ENCODE data around the gene ERBB2.
A peak's percentile ranks its signal among the peaks of the same experiment; 100 is the strongest.

ERBB2 gene

GRCh38 chr17:39677072-39677471 lies 22.8 kb upstream of the ERBB2 start:
- Histone ChIP-seq H3K79me1 (ENCODE audit: low read depth, low read length) (no peaks in the 10 kb centered on the region), H3K27me3 (ENCODE audit: control insufficient read depth in 3 of 3, insufficient read depth in 3 of 3, low read depth in 1 of 3, low read length in 3 of 3) (no peaks in the 10 kb centered on the region), H3K23ac (ENCODE audit: low read depth, low read length, poor library complexity) (no peak overlapping the region), H3K14ac (ENCODE audit: low read length) (no peak overlapping the region), H2BK15ac (ENCODE audit: low read length) (no peak overlapping the region), H3K4me3 (ENCODE audit: low read length in 2 of 2) (no peak overlapping the region), H3K4me1 (ENCODE audit: control insufficient read depth in 2 of 2, insufficient read depth in 1 of 2, low read depth in 1 of 2, low read length in 2 of 2) (no peaks in the 10 kb centered on the region), H3K27ac (replicated peaks; ENCODE audit: low read length) (no peak overlapping the region), H4K91ac (ENCODE audit: low read depth, low read length, poor library complexity) (no peak overlapping the region), H3K9me3 (replicated peaks in 1 of 2; ENCODE audit: control insufficient read depth in 2 of 2, insufficient read depth in 1 of 2, low read depth in 1 of 2, low read length in 2 of 2) (no peaks in the 10 kb centered on the region), H2AK5ac (ENCODE audit: low read depth, low read length) (no peak overlapping the region), H2BK120ac (ENCODE audit: low read depth, low read length) (no peak overlapping the region), H2BK12ac (ENCODE audit: low read length) (no peak overlapping the region), H3K4ac (ENCODE audit: low read length) (no peak overlapping the region), H4K8ac (ENCODE audit: low read depth, low read length) (no peak overlapping the region), H2BK5ac (ENCODE audit: low read length) (no peak overlapping the region), H3K18ac (ENCODE audit: low read length) (no peak overlapping the region), H3K9ac (ENCODE audit: low read depth, low read length, poor library complexity) (peak overlapping the region; percentile 46), H3K4me2 (ENCODE audit: insufficient read depth, low read length, poor library complexity, severe bottlenecking) (no peak overlapping the region), H3K36me3 (replicated peaks in 1 of 2; ENCODE audit: control insufficient read depth in 2 of 2, insufficient read depth in 2 of 2, low read length in 2 of 2) (peaks cover 4 to 12% of the 10 kb centered on the region in 2 donors), H2AFZ (ENCODE audit: low read length) (no peak overlapping the region)
- WGBS, 2 donors (ENCODE audit: extremely low coverage in 2 of 2, insufficient read length in 2 of 2, insufficient replicate concordance in 1 of 2), result no CpG with 5 or more reads among the region's 8 CpGs
- no peak for DNase-seq (ENCODE audit: low spot score)

- H3K4me2 ChIP-seq (ENCODE audit: insufficient read depth, low read length, poor library complexity, severe bottlenecking), result no peak overlapping the region
- no peak overlapping the region for H3K27ac ChIP-seq (replicated peaks; ENCODE audit: low read length)
- no peak overlapping the region for H2BK120ac ChIP-seq (ENCODE audit: low read depth, low read length)
- H4K8ac ChIP-seq (ENCODE audit: low read depth, low read length), result no peak overlapping the region
- H3K18ac ChIP-seq (ENCODE audit: low read length), result no peak overlapping the region
- H2BK12ac ChIP-seq (ENCODE audit: low read length), result no peak overlapping the region
- no peak overlapping the region for H3K4ac ChIP-seq (ENCODE audit: low read length)
- peaks cover 4 to 12% of the 10 kb centered on the region in 2 donors for H3K36me3 ChIP-seq (replicated peaks in 1 of 2; ENCODE audit: control insufficient read depth in 2 of 2, insufficient read depth in 2 of 2, low read length in 2 of 2)
- no peak for DNase-seq (ENCODE audit: low spot score)
- H3K9me3 ChIP-seq (replicated peaks in 1 of 2; ENCODE audit: control insufficient read depth in 2 of 2, insufficient read depth in 1 of 2, low read depth in 1 of 2, low read length in 2 of 2), result no peaks in the 10 kb centered on the region
- no peak overlapping the region for H3K23ac ChIP-seq (ENCODE audit: low read depth, low read length, poor library complexity)
- H2AFZ ChIP-seq (ENCODE audit: low read length), result no peak overlapping the region
- H2BK5ac ChIP-seq (ENCODE audit: low read length), result no peak overlapping the region
- H2AK5ac ChIP-seq (ENCODE audit: low read depth, low read length), result no peak overlapping the region
- no peak overlapping the region for H2BK15ac ChIP-seq (ENCODE audit: low read length)
- H3K27me3 ChIP-seq (ENCODE audit: control insufficient read depth in 3 of 3, insufficient read depth in 3 of 3, low read depth in 1 of 3, low read length in 3 of 3), result no peaks in the 10 kb centered on the region
- WGBS, 2 donors (ENCODE audit: extremely low coverage in 2 of 2, insufficient read length in 2 of 2, insufficient replicate concordance in 1 of 2), result no CpG with 5 or more reads among the region's 13 CpGs
- H3K9ac ChIP-seq (ENCODE audit: low read depth, low read length, poor library complexity), result peak overlapping the region; percentile 38
- peak overlapping the region in 1 of 2 donors; percentile 12 for H3K4me3 ChIP-seq (ENCODE audit: low read length in 2 of 2)
- no peak overlapping the region for H3K14ac ChIP-seq (ENCODE audit: low read length)
- H4K91ac ChIP-seq (ENCODE audit: low read depth, low read length, poor library complexity), result no peak overlapping the region
- no peaks in the 10 kb centered on the region for H3K4me1 ChIP-seq (ENCODE audit: control insufficient read depth in 2 of 2, insufficient read depth in 1 of 2, low read depth in 1 of 2, low read length in 2 of 2)
- H3K79me1 ChIP-seq (ENCODE audit: low read depth, low read length), result no peaks in the 10 kb centered on the region
These were observed 22.1 kb upstream of the ERBB2 start for GRCh38 chr17:39677542-39678339.

- no peak overlapping the region for H2BK12ac ChIP-seq (ENCODE audit: low read length)
- DNase-seq (ENCODE audit: low spot score), result no peak
- no peak overlapping the region for H3K18ac ChIP-seq (ENCODE audit: low read length)
- no peaks in the 10 kb centered on the region for H3K79me1 ChIP-seq (ENCODE audit: low read depth, low read length)
- H3K4me2 ChIP-seq (ENCODE audit: insufficient read depth, low read length, poor library complexity, severe bottlenecking), result no peak overlapping the region
- H2BK15ac ChIP-seq (ENCODE audit: low read length), result no peak overlapping the region
- H2AK5ac ChIP-seq (ENCODE audit: low read depth, low read length), result no peak overlapping the region
- no peak overlapping the region for H3K27ac ChIP-seq (replicated peaks; ENCODE audit: low read length)
- no peak overlapping the region for H3K9ac ChIP-seq (ENCODE audit: low read depth, low read length, poor library complexity)
- H4K91ac ChIP-seq (ENCODE audit: low read depth, low read length, poor library complexity), result no peak overlapping the region
- no peak overlapping the region for H2AFZ ChIP-seq (ENCODE audit: low read length)
- H3K27me3 ChIP-seq (ENCODE audit: control insufficient read depth in 3 of 3, insufficient read depth in 3 of 3, low read depth in 1 of 3, low read length in 3 of 3), result no peaks in the 10 kb centered on the region
- H2BK5ac ChIP-seq (ENCODE audit: low read length), result no peak overlapping the region
- WGBS, 2 donors (ENCODE audit: extremely low coverage in 2 of 2, insufficient read length in 2 of 2, insufficient replicate concordance in 1 of 2), result no CpG with 5 or more reads among the region's 13 CpGs
- H2BK120ac ChIP-seq (ENCODE audit: low read depth, low read length), result no peak overlapping the region
- H3K4me3 ChIP-seq (ENCODE audit: low read length in 2 of 2), result no peak overlapping the region
- no peak overlapping the region for H3K14ac ChIP-seq (ENCODE audit: low read length)
- H3K4me1 ChIP-seq (ENCODE audit: control insufficient read depth in 2 of 2, insufficient read depth in 1 of 2, low read depth in 1 of 2, low read length in 2 of 2), result no peaks in the 10 kb centered on the region
- peaks cover 4 to 15% of the 10 kb centered on the region in 2 donors for H3K36me3 ChIP-seq (replicated peaks in 1 of 2; ENCODE audit: control insufficient read depth in 2 of 2, insufficient read depth in 2 of 2, low read length in 2 of 2)
- no peak overlapping the region for H3K23ac ChIP-seq (ENCODE audit: low read depth, low read length, poor library complexity)
- H3K9me3 ChIP-seq (replicated peaks in 1 of 2; ENCODE audit: control insufficient read depth in 2 of 2, insufficient read depth in 1 of 2, low read depth in 1 of 2, low read length in 2 of 2), result no peaks in the 10 kb centered on the region
- no peak overlapping the region for H4K8ac ChIP-seq (ENCODE audit: low read depth, low read length)
- H3K4ac ChIP-seq (ENCODE audit: low read length), result no peak overlapping the region
These were observed 21.3 kb upstream of the ERBB2 start for GRCh38 chr17:39678340-39679116.

- Histone ChIP-seq H3K9me3 (replicated peaks in 1 of 2; ENCODE audit: control insufficient read depth in 2 of 2, insufficient read depth in 1 of 2, low read depth in 1 of 2, low read length in 2 of 2) (no peaks in the 10 kb centered on the region), H3K79me1 (ENCODE audit: low read depth, low read length) (no peaks in the 10 kb centered on the region), H2BK12ac (ENCODE audit: low read length) (no peak overlapping the region), H4K91ac (ENCODE audit: low read depth, low read length, poor library complexity) (no peak overlapping the region), H4K8ac (ENCODE audit: low read depth, low read length) (no peak overlapping the region), H3K23ac (ENCODE audit: low read depth, low read length, poor library complexity) (no peak overlapping the region), H3K27ac (replicated peaks; ENCODE audit: low read length) (no peak overlapping the region), H3K4me3 (ENCODE audit: low read length in 2 of 2) (no peak overlapping the region), H2AK5ac (ENCODE audit: low read depth, low read length) (no peak overlapping the region), H3K14ac (ENCODE audit: low read length) (no peak overlapping the region), H3K27me3 (ENCODE audit: control insufficient read depth in 3 of 3, insufficient read depth in 3 of 3, low read depth in 1 of 3, low read length in 3 of 3) (no peaks in the 10 kb centered on the region), H3K4me2 (ENCODE audit: insufficient read depth, low read length, poor library complexity, severe bottlenecking) (no peak overlapping the region), H3K4me1 (ENCODE audit: control insufficient read depth in 2 of 2, insufficient read depth in 1 of 2, low read depth in 1 of 2, low read length in 2 of 2) (no peaks in the 10 kb centered on the region), H3K18ac (ENCODE audit: low read length) (no peak overlapping the region), H2BK120ac (ENCODE audit: low read depth, low read length) (no peak overlapping the region), H3K4ac (ENCODE audit: low read length) (no peak overlapping the region), H3K9ac (ENCODE audit: low read depth, low read length, poor library complexity) (no peak overlapping the region), H3K36me3 (replicated peaks in 1 of 2; ENCODE audit: control insufficient read depth in 2 of 2, insufficient read depth in 2 of 2, low read length in 2 of 2) (peaks cover 8 to 20% of the 10 kb centered on the region in 2 donors), H2AFZ (ENCODE audit: low read length) (no peak overlapping the region), H2BK15ac (ENCODE audit: low read length) (no peak overlapping the region), H2BK5ac (ENCODE audit: low read length) (no peak overlapping the region)
- DNase-seq (ENCODE audit: low spot score), result no peak
- no CpG with 5 or more reads among the region's 12 CpGs for WGBS, 2 donors (ENCODE audit: extremely low coverage in 2 of 2, insufficient read length in 2 of 2, insufficient replicate concordance in 1 of 2)
These were observed 20.2 kb upstream of the ERBB2 start for GRCh38 chr17:39679521-39680192.

Data from neuronal stem cell (in vitro differentiated cells).